Activated CD4-positive, alpha-beta T cell treated with anti-CD3 and anti-CD28 coated beads for 24 hours (primary cell): Measurements from ENCODE around the gene KCTD3.

Experiments
- DNase-seq, 2 donors: peaks; one replicate each; pipeline ENCODE4 v3.0.0-alpha.2; 2020; ENCODE audit warnings: low read depth in 2 of 2

The KCTD3 gene

GRCh38 chr1:215556996-215557395 is 10.1 kb upstream of the KCTD3 start:
- DNase-seq = no peak

- no peak for DNase-seq
These were observed 9.6 kb upstream of the KCTD3 start for GRCh38 chr1:215557504-215557903.

- DNase-seq = no peak
These were observed 9.0 kb upstream of the KCTD3 start for GRCh38 chr1:215557992-215558626.

- DNase-seq = peak in 1 of 2 donors; percentile 24
These were observed 591 bp downstream of the KCTD3 start for GRCh38 chr1:215567491-215568298.

GRCh38 chr1:215568299-215568692 is 1.2 kb downstream of the KCTD3 start:
- no peak for DNase-seq

- no peak for DNase-seq
These were observed 3.1 kb downstream of the KCTD3 start for GRCh38 chr1:215569986-215570824.

GRCh38 chr1:215581896-215582295 is 14.8 kb downstream of the KCTD3 start:
- no peak for DNase-seq

- DNase-seq = no peak
These were observed 16.2 kb downstream of the KCTD3 start for GRCh38 chr1:215583185-215583749.

GRCh38 chr1:215584389-215584788 is 17.3 kb downstream of the KCTD3 start:
- DNase-seq = no peak

- no peak for DNase-seq
These were observed 22.7 kb downstream of the KCTD3 start for GRCh38 chr1:215589650-215590435.

- no peak for DNase-seq
These were observed 23.8 kb downstream of the KCTD3 start for GRCh38 chr1:215590779-215591491.

- DNase-seq = no peak
These were observed 27.5 kb downstream of the KCTD3 start for GRCh38 chr1:215594640-215595039.

GRCh38 chr1:215595231-215595630 is 28.1 kb downstream of the KCTD3 start:
- DNase-seq = no peak

GRCh38 chr1:215597961-215598360 is 30.9 kb downstream of the KCTD3 start:
- DNase-seq = no peak

GRCh38 chr1:215599418-215600074 is 32.4 kb downstream of the KCTD3 start:
- no peak for DNase-seq

GRCh38 chr1:215600258-215600792 is 33.2 kb downstream of the KCTD3 start:
- DNase-seq = no peak

- no peak for DNase-seq
These were observed 33.8 kb downstream of the KCTD3 start for GRCh38 chr1:215600867-215601266.

- DNase-seq = no peak
These were observed 34.2 kb downstream of the KCTD3 start for GRCh38 chr1:215601276-215601675.

GRCh38 chr1:215603319-215603718 is 36.2 kb downstream of the KCTD3 start:
- no peak for DNase-seq
